Vagina (tissue), 2 donors: Measurements from ENCODE around the gene ELOVL6.
"Not testable (repeated sequence)": the region's sequence is repeated elsewhere in the genome, so short reads cannot be mapped to it uniquely, and the experiment has no call there.

Experiments
- CTCF ChIP-seq, 3 experiments: fragments of 450-650 bp in 2 of 3; fragments of 200-600 bp in 1 of 3; sonication (generic) in 1 of 3; IDR thresholded peaks; one replicate each; pipeline ENCODE4 v1.5.1; 2017 to 2019; ENCODE audit warnings: antibody characterized with exemption in 3 of 3, mild to moderate bottlenecking in 2 of 3, moderate library complexity in 2 of 3
- POLR2A ChIP-seq, 2 donors: fragments of 450-650 bp; IDR thresholded peaks; one replicate each; pipeline ENCODE4 v1.6.1; 2017; ENCODE audit warnings: antibody characterized with exemption in 2 of 2, mild to moderate bottlenecking in 2 of 2, moderate library complexity in 2 of 2
- POLR2AphosphoS5 ChIP-seq, 2 donors: sonication (generic); formaldehyde crosslinking; IDR thresholded peaks; one replicate each; pipeline ENCODE4 v1.9.0; 2017; ENCODE audit warnings: antibody characterized with exemption in 2 of 2, mild to moderate bottlenecking in 2 of 2, low read depth in 1 of 2; ENCODE audit not compliant: insufficient read depth in 1 of 2

- not testable (repeated sequence) for TF ChIP-seq POLR2A (IDR thresholded peaks at IDR 0.05); CTCF (IDR thresholded peaks at IDR 0.05); POLR2AphosphoS5 (IDR thresholded peaks at IDR 0.05; ENCODE audit: insufficient read depth in 1 of 2, low read depth in 1 of 2)
Observed at GRCh38 chr4:110078148-110078547, 120.3 kb downstream of the ELOVL6 start.
